Left hindlimb (tissue), 1 donor: ENCODE results near the gene HTRA3.

Experiments
- DNase-seq: peaks from one replicate; pipeline ENCODE4 v3.0.0-alpha.2; 2018

HTRA3 gene

DNA sequence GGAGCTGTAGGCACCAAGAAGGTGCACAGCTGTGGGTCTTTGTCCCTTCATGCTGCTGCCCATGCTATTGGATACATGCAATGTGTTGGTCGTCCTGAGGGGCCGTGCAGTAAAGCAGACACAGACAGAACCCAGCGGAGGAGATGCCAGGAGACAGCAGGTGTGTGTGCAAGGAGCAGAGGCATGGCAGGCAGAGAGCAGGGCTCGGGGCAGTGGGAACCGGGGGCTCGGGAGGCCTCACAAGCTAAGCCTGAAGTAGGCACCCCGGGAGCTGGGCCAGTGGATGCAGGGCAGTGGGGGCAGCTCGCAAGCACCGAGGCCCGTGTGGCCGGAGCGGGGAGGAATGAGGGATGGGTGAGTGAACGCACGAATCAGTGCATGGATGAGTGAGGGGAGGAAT is 13.2 kb downstream of the HTRA3 start:
- peak; percentile 19 for DNase-seq

GRCh38 chr4:8283161-8283560 is 13.6 kb downstream of the HTRA3 start:
- peak; percentile 37 for DNase-seq

- DNase-seq = peak; percentile 28
Measured at GRCh38 chr4:8283631-8284121, 14.1 kb downstream of the HTRA3 start.

DNA sequence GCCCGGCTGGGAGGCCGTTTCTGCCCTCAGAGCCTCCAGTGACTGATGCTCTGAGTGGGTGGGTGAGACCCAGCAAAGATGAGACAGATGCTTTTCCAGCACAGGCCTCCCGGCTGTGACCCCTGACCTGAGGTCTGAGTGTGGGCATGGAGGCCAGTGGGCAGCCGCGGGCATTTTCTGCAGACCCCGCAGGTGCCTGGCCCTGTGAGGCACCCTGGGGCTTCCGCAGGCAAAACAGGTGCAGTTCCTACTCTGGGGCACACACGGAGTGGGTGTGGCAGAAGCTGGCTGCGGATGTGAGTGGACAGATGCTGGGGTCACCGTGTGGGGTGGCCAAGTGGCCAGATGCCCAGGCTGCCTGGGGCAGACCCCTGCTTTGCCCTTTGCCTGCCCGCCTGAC is 14.8 kb downstream of the HTRA3 start:
- DNase-seq = peak; percentile 23

GRCh38 chr4:8285143-8285975 is 15.8 kb downstream of the HTRA3 start:
- peak; percentile 23 for DNase-seq

DNA sequence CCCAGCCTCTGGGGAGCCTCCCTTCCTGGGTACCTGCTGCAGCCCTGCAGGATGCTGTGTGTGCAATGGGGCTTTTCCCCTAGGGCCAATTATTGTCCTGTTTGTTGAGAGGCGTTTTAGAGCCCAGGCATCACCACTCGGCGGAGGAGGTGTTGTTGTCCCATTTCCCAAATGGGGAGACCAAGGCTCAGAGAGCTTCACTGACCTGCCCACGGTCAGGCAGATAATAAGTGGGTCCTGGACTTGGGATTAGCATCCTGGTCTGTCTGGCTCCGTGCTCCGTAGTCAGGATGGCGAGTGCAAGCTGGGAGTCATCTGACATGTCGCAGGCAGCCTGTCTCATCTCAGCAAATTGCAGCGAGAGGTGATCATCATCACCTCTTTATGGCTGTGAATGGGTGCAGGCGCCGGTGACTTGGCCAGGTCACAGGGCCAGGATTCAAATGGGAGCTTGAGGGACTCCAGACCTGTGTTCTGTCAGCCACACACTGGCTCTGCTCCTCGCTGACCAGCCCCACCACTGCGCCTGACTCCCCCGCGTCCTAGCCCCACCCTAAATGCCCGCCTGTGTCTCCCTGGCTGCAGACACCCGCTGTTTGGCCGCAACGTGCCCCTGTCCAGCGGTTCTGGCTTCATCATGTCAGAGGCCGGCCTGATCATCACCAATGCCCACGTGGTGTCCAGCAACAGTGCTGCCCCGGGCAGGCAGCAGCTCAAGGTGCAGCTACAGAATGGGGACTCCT is 16.6 kb downstream of the HTRA3 start:
- peak; percentile 16 for DNase-seq

GRCh38 chr4:8286719-8287342 is 17.3 kb downstream of the HTRA3 start:
- DNase-seq = peak; percentile 19

DNA sequence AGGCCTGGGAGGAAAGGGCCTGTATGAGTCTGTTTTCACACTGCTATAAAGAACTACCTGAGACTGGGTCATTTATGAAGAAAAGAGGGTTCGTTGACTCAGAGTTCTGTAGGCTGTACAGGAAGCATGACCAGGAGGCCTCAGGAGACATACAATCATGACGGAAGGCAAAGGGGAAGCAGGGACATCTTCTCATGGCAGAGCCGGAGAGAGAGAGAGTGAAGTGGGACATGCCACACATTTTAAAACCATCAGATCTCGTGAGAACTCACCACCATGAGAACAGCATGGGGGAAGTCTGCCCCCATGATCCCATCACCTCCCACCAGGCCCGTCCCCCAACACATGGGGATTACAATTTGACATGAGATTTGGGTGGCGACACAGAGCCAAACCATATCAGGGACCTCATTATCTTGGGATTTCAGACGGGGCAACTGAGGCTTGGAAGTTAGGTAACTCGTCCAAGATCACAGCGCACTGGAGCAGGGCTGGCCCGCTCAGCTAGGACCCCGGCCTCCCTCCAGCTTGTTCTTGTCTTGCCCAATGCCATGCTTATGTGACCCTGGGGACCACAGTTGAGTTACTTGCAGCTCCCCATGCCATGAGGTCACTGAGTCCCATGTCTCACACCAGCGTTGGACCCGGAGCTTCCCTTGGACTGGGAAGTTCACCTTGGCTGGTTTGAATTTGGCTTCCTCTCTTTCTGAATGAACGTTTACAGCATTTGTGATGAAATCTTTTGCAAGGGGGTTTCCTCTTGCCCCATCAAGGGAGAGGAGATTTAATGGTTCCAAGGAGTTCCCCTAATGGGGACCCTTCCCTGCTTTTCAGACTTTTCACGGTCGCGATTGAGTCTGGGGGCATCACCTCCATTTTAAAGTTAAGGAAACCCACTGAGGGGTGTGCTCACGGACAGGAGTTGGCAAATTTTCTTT is 18.1 kb downstream of the HTRA3 start:
- peak; percentile 12 for DNase-seq

DNA sequence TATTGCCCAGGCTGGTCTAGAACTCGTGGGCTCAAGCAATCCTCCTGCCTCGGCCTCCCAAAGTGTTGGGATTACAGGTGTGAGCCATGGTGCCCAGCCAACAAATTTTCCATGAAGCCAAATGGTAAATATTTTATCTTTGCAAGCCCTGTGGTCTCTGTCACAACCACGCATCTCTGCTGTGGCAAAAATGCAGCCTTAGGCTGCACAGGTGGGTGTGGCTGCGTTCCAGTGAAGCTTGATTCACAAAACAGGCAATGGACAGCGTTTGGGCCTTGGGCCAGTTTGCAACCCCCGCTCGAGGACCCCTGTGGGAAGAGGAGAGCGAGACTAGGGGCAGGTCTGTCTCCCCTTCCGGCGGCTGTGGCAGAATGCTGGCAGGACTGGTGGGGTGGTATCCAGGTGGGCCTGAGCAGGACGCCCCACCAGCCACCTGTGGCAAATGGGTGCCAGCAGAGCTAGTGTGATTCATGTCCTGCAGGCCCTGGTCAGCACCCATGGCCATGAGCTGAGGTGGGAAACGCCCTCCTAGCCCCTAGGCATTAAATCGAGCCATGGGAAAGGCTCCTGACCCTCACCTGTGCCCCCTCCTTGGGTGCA is 19.7 kb downstream of the HTRA3 start:
- peak; percentile 11 for DNase-seq

GRCh38 chr4:8289956-8290700 is 20.6 kb downstream of the HTRA3 start:
- peak; percentile 17 for DNase-seq

- DNase-seq = peak; percentile 11
Measured at GRCh38 chr4:8290701-8290970, 21.1 kb downstream of the HTRA3 start.

- DNase-seq = peak; percentile 20
Measured at GRCh38 chr4:8291036-8291682, 21.6 kb downstream of the HTRA3 start.

- DNase-seq = peak; percentile 6
Measured at GRCh38 chr4:8291701-8292477, 22.3 kb downstream of the HTRA3 start.

DNA sequence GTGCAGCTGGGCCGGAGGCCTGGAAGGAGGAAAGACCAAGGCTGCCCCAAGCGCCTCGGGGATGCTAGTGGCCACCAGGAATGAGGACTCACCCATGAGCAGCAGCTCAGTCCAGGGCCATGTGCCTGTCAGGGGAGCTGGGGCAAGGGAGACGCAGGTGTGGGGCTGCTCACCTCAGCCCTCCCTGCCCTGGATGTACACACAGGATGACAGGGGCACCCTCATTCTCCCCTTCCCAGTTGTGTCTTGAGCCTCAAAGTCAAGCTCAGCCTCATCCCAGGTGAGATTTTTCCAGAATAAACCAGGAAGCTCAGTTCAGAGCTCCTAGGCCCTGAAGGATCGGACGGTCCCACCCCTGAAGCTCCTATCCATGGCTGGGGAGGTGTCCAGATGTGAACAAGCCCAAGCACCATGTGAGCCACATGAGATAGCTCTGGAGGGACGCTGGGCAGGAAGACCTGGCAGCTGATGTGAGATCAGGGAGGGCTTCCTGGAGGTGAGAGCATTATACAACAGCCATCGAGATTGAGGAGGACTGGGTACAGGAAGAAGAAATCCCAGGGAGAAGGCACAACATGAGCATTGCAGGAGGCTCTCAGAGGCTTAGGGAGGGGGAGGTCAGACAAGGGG is 23.0 kb downstream of the HTRA3 start:
- DNase-seq = peak; percentile 8

DNA sequence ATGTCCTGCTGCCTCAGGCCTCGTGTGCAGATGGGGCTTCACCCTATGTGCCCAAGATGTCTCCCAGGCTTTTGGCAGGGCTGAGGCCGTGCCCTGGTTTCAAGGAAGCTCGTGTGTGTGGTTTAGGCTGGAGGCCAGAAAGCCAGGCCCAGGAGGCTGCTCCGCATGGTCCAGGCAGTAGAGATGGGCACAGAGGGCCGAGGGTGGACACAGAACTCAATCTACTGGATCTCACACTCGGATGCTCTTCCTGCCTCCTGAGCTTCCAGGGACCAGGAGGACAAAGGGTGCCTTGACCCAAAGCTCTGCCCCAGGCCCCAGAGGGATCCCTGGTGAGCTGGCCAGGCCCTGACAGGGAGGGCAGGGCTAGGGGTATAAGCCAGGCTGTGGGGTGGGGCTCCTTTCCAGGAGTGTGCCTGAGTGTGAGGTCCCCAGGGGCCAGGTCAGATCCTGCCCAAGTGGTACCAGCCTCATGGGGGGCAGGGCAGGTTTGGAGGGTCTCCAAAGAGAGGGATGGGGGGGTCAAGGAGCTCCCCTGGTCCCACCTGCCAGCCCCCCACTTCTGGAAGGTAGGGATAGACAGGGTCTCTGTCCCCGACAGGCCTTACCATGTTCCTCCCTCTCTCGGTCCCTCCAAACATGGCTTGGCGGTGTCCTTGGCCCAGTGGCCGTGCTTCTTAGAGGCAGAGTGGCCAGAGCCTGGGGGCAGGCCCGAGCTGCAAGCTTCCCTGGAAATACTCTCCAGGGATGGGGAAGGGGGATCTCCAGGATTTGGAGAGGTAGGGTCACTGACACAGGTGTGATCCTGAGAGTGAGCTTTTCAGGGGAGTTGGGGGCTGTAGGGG is 23.8 kb downstream of the HTRA3 start:
- DNase-seq = peak; percentile 21

DNA sequence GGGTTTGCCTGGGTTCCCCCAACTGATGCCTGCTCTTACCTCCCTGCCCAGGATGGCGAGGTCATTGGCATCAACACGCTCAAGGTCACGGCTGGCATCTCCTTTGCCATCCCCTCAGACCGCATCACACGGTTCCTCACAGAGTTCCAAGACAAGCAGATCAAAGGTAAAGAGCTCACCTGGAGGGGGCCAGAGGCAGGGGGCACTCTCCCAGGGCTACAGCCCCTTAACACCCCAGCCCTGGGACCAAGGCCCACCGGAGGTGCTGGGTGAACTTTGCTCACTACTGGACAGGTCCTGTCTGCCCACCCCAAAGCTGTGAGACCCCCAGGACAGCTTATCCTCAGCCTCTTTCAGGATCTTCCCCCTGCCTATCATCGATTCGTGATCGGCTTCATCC is 24.5 kb downstream of the HTRA3 start:
- DNase-seq = peak; percentile 25

DNA sequence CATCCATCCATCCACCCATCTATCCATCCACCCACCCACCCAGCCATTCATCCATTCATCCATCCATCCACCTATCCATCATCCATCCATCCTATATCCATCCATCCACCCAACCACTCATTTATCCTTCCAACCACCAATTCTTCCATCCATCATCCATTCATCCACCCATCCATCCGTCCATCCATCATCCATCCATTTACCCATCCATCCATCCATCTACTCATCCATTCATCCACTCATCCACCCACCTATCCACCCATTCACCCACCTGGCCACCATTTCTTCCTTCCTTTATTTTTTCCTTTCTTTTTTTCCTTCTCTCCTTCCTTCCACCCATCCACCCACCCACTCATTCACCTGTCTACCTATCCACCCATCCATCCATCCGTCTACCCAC is 25.2 kb downstream of the HTRA3 start:
- no peak for DNase-seq

DNA sequence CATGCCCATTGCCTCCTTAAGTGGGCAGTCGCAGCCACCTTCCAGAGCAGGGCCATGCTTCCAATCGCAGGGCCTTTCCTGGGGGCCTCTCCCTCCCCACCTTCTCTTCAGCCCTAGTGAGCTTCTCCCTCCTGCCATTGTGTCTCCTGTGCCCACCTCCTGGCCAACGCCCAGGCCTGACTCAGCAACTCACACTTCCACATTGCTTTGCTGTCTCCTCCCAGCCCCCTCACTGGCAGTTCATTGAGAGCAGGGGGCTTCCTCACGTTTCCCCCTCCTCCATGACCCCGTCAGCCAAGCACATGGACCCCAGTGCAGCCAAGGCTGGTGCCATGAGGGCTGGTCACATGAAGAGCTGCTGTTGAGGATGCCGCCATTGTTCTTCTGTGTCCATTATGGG is 25.9 kb downstream of the HTRA3 start:
- peak; percentile 13 for DNase-seq

GRCh38 chr4:8296491-8296890 is 26.9 kb downstream of the HTRA3 start:
- peak; percentile 21 for DNase-seq
